NCI-H2227 (cell line): ENCODE results near the gene ZFP57.
"Not testable (repeated sequence)": the region's sequence is repeated elsewhere in the genome, so short reads cannot be mapped to it uniquely, and the experiment has no call there.

Source experiments
- DNase-seq: peaks from one replicate; lab custom pipeline; 2025; ENCODE audit not compliant: unreplicated experiment; lab: John Stamatoyannopoulos, UW

ZFP57 gene

DNA sequence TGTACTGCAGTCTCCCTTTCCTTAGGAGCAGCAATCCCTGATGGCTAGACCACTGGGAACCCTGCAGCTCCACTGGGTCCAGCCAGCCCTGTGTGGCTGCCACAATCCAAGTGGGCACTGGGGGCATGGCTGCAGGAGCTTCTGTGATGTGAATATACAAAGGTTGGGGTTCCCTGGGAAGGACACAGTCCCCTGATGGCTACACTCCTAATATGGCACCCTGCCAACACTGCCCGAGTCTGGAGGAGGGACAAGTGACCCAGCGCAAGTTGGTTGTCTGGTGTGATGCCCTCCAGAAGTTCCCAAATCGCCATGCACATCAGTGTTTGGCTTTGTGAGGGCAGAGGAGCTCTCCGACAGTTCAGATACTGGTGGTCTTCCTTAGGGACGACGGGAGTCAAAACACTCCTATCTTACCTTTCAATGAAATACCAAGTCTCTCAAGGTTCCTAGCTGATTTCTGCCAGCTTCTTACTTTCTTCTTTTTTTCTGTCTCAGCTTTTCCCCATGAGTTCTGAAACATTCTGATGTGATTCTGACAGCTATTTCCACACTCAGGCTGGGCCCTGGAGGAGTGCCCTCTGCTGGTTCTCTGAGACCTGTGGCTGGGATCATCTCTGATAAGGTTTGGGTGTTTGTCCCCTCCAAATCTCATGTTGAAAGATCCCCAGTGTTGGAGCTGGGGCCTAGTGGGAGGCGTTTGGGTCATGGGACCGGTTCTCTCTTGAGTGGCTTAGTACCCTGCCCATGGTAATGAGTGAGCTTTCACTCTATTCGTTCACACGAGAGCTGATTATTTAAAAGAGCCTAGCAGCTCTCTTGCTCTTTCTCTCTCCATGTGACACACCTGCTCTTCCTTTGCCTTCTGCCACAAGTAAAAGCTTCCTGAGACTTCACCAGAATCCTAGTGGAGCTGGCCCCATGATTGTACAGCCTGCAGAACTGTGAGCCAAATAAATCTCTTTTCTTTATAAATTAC lies 15.5 kb upstream of the ZFP57 start:
- no peak for DNase-seq

DNA sequence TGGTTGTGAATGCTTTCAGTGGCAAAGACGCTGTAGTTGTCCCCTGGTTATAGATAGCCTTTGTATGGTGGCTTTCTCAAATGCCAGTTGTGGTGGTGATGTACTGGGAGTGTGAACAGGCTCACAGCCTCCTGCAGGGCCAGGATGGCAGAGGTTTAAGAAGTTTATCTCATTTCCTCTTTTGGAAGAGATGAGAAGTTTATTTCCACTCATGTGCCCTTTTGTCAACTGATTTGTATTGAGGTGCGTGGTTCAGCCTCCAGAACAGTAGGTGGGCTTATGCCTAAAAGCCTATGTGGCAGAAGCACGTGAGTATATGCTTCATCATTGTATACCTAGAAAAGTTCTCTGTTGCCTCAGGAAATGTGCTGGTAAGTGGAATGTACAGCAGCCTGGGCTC lies 13.7 kb upstream of the ZFP57 start:
- no peak for DNase-seq

DNA sequence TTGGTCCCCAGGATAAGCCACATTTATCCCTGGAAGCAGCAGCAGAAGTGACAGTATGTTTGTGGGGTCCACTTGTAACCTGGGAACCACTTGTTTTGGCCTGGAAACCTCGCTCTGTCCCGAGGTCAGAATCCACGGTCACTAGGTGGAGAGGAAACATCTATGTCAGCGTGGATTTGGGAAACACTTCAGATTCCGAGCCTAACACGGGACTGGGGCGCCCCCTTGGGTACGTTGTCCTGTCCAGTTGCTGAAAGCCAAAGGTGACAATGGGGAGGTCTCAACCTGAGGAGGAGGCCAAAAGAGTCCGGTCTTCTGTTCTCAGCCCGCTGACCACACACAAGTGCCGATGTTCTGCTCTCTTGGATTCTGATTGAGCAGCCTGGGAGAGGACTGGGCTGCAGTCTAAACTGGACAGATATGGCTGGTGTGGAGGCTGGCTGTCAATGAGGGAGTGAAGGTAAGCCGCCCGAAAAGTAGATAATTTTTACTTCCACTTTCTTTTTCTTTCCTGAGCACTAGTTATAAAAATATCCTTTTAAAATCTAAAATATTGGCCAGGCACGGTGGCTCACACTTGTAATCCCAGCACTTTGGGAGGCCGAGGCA lies 4.9 kb upstream of the ZFP57 start:
- no peak for DNase-seq

DNA sequence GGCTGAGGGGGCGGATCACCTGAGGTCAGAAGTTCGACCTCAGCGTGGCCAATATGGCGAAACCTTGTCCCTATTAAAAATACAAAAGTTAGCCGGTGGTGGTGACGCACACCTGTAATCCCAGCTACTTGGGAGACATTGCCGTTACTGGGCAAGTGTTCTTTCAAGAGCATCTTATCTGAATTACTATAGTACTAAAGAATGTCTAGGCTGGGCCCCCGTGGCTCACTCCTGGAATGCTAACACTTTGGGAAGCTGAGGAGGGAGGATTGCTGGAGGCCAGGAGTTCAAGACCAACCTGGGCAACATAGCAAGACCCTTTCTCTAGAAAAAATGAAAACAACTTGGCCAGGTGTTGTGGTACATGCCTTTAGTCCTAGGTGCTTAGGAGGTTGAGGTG lies 859 bp upstream of the ZFP57 start:
- DNase-seq: no peak

DNA sequence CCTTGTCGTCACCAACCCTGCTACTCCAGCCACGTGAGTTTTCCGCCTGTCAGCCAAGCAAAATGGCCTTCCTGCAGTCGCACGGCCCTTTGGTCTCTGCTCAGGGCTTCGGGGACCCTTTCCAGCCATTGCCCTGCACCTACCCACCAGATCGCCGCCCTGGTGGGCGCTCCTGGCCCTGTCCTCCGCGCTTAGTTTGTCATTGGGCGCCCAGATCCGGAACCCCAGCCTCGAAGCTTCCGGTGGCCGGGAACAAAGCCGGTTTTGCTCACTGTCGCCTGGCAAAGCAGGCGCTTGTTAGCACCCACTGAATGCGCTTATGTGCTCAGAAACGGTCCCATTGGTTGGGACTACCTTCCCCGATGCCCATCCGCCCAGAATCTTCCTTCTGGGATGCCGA lies 536 bp downstream of the ZFP57 start:
- no peak for DNase-seq

DNA sequence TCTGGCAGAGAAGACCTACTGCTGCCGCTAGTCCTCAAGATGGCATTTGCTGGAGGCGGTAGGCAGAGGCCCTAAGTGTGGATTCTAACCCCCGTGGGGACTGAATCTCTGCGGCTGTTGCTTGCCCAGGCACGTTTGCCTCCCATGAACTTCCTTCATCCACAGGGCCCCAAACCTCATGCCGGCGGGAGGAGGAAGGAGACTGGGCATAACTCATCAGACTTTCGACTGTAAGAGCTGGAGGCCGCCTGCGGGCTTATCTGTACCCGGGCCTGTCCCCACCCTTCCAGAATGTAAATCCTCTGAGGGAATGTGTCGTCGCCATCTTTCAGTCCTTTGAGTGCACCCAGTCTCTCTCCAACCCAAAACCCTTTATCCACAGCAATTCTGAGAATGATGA lies 990 bp downstream of the ZFP57 start:
- no peak for DNase-seq

DNA sequence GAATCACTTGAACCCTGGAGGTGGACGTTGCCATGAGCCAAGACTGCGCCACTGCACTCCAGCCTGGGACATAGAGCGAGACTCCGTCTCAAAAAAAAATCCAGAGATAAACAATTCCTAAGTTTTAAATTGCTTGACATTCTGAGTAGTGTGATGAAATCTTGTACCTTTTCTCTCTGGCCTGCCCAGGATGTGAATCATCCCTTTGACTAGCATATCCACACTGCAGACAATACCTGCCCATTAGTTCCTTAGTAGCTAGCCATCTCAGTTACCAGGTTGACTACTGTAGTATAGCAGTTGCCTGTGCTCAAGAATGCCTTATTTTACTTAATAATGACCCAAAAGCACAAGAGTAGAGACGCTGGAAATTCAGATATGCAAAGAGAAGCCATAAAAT lies 2.8 kb downstream of the ZFP57 start:
- DNase-seq: no peak

DNA sequence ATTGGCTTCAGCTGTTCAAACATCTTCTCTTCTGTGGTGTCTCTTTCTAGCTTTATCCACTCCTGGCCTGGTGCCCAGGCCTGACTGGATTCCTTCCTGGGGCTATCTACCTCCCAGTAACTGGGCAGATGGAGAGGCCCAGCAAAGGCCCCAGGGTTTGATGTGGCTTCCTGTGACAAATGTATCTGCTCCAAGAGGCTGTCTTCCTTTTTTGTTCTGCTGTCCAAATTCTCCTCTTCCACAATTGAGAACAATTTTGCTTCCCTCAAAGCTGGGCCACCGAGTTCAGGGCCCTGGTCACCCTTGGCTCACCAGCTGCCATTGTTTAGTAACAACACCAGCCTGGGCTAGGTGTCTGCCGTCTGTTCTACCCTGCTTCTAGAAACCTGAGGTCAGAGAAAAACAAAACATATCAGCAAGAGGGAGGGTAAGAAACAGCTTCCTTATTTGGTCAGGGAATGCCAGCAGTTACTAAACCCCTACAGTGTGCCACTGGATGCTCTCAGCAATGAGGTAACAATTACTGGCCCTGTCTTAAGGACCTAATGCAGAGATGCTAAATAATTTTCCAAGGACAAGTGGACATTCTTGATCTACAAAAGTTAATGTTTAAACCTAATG lies 3.9 kb downstream of the ZFP57 start:
- DNase-seq: no peak

DNA sequence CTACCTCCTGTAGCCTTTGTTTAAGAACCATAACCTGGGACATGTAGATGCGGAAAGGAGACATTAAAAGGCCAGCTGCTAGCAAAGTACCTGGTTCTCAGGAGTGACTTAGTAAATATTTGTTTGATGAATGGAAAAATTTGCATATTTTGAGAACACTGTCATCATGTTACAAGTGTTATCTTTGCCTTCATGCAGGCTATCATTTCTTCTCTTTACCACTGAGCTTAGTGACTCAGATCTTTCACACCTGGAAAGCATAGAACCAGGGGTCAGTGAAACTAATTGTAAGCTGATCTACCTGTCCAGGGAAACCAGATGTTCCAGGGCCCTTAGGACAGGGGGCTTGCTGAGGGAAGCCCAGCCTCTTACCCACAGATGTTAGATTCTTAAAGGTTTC lies 5.4 kb downstream of the ZFP57 start:
- DNase-seq: no peak

DNA sequence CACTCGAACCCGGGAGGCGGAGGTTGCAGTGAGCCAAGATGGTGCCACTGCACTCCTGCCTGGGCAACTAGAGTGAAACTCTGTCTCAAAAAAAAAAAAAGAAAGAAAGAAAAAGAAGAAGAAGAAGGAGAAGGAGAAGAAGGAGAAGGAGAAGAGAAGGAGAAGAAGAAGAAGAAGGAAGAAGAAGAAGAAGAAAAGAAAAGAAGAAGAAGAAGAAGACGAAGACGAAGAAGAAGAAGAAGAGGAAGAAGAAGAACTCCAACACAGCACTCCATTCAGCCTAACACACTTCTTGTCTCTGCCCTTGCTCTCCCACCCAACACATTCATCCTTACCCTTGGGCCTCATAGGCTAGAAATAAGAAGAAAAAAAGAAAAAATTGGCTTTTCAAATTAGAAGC lies 6.9 kb downstream of the ZFP57 start:
- no peak for DNase-seq

DNA sequence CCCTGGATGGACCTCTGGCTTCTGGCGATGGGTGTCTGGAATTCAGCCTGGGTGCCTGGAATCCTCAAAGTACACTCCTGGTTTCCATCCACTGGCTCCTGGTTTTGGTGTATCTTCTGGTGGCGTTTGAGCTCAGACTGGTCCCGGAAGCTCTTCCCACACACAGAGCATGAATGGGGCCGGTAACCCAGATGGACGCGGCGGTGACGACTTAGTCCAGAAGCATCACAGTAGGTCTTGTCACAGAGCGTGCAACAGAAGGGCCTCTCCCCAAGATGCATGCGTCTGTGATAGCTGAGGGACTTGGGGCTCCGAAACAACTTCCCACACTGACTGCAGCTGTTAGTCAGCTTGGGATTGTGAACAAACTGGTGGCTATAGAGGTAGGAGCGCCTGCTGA lies 7.8 kb downstream of the ZFP57 start:
- DNase-seq: no peak

DNA sequence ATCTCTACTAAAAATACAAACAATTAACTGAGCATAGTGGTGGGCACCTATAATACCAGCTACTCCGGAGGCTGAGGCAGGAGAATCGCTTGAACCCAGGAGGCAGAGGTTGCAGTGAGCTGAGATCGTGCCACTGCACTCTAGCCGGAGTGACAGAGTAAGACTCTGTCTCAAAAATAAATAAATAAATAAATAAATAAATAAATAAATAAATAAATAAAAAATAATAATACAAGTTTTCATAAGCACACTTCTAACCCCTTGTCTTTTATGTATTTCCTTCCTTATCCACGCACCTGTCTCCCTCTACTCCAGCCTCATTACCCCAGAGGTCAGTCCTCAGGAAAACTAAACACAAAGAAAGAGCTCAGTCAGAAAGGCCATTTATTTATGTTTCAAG lies 8.8 kb downstream of the ZFP57 start:
- not testable (repeated sequence) for DNase-seq

DNA sequence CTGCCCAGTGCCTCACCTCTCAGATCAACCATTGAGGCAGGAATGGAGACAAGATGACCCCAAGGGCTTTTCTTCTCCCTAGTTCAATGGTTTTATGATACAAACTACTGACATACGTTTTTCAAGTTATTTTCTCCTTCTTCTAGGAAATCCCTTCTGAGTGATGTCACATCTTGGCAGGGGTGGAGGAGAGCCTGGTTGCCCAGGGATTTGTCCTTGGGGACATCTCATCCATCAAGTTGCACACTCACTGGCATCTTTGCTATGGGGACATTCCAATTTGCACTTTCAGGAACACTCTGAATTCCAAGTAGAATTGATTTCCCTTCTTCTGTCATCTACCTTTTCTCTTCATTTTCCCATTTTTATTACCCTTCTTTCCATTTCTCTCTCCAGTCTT lies 9.9 kb downstream of the ZFP57 start:
- no peak for DNase-seq

DNA sequence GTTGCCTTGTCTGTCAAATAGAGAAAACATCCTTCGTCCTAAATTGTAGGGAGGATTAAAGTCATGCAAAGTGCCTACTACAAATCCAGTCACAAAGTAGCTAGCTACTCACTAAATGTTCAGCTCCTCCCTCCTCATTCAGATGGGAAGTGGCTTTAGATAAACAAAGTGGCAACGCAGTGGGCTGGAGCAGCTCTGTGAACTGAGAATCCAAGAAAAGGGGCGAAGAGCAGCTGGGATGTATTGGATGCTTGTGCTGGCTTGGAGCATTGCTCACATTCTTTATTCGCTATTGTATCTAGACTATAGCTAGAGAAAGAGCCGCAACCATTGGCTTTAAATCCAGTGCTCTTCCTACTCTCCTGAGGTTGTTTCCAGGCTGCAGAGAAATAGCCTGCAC lies 13.8 kb downstream of the ZFP57 start:
- DNase-seq: no peak

DNA sequence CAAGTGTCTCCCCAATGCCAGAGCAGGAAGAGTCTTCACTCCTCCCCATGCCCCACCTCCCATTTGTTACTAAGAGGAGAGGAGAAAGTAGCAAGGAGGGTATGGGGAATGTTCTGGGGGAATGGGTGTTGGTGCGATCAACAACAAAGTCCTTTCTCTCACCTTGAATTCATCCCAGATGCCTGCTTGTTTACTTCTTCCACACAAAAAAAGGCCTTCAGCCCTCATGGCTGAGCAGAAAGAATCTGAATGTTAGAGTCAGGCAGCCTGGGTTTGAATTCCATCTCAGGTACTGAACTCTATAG lies 14.2 kb downstream of the ZFP57 start:
- no peak for DNase-seq

DNA sequence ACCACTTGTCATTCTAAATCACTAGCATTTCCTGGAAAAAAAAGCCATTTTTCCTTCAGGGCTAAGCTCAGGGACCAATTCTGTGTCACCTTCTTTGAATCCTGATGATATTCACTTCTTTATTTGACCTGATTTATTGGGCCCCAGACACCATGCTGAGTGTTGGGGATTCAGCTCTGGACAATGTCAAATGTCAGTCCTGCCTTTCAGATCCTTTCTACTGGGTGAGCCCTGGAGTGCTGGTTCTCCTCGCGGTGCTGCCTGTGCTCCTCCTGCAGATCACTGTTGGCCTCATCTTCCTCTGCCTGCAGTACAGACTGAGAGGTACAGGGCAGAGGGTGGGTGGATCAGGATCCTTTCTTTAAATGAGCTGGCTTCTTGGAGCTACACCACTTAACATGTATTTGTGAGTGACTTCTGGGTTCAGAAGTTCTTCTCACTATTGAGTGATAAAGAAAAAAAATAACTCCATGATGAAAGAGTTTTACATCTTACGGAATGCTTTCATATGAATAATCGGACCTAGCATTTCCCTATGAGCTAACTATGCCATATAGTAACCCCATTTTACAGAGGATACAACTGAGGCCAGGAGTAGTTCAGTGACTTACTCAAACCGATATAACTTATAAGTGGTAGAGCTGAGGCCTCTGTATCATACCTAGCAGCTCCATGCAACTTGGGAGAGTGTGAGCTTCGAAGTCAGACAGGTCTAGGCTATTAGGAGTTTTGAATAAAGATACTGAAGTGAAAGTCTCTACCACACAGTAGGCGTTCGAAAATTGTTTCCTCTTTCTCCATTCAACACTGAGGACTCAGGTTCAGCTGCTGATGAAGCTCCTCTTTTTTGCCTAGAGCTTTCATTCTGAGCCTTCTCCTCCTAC lies 14.8 kb downstream of the ZFP57 start:
- DNase-seq: no peak

DNA sequence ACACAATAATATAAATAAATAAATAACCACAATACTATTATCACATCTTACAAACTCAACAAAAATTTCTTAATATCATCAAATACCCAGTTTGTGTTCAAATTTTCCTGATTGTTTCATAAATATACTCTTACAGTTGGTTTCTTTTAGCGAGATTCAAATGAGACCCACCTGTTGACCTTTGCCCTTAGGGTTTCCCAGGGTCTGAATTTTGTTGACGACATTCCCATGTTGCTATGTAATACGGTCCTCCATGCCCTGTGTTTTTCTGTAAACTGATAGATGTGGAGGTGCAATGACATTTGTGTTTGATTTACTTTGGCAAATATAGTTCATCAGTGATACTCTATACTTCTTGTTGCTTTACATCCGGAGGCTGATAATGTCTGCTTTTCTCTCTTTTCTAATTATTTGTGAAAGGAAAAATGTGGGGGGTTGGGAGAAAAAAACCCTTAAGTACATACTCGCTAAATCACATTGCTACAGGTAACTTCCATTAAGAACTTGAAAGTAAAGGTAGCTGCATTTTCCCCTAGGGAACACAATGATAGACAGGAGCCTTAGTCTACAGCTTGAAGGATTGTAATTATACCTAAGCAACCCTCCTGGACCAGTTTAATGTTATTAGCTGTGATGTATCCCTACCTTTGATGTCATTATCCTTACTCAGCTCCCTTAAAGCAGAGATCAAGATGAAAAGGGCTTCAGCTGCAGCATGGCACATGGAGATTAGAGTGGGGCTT lies 17.5 kb downstream of the ZFP57 start:
- DNase-seq: peak; percentile 13

DNA sequence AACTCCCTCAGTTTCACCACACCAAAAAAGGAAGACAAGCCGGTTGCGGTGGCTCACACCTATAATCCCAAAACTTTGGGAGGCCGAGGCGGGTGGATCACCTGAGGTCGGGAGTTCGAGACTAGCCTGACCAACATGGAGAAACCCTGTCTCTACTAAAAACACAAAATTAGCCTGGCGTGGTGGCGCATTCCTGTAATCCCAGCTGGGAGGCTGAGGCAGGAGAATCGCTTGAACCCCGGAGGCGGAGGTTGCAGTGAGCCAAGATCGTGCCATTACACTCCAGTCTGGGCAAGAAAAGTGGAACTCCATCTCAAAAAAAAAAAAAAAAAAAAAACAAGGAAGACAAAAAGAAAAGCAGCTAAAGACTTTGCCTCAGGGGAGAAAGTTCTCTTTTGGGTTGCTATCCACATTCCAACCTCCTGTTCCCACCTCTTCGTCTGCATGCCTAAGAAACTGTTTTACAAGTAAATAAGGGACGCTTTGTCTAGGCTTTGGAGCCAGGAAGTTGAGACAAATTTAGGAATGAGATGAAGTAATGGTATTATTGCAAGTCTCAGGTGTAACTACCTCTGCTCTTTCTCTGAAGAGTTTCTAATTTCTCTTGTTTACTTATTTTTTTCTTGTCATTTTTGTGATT lies 19.3 kb downstream of the ZFP57 start:
- DNase-seq: not testable (repeated sequence)

DNA sequence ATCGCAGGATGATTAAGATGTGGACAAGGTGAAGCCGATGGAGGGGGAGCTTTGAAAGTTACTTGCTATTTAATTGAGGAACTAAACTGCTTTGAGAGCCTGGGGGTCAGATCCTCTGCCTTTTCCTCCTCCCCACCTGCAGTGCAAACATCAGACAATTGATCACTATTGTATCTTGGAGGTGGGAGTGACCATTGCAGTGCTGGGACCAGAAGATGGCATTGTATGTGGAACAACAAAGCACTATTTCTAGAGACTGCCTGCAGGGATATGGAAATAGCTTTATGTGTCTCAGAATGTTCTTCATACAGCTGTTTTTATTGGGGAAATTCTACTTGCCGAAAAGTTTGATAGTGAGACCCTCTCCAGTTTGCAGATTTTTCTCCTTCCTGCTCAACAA lies 19.9 kb downstream of the ZFP57 start:
- DNase-seq: no peak

DNA sequence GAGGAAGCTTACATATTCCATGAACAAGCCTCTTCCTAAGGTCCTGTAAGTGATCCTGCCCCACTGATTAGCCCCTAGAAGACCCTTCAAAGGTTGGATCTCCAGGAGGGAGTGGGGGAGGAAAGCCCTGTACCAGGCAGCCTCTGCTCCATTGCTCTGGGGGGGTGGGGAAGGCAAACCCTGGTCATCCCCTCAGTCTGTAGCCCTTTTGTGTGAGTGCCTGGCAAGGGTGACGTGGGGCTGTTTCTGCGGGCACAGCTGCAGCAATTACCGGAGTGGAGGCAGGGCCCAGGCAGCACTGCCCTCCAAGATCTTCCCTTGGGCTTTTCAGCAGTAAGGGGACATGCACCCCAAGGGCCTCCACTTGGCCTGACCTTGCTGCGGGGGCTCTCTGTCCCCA lies 24.2 kb downstream of the ZFP57 start, which contains the start of gene MOG:
MOG (plus strand) TSS at position 295 of the 400 bp plus-strand sequence. CDS start 118 bp downstream, outside the sequence.
- no peak for DNase-seq
